Measurements from ENCODE around the gene HS1BP3.

The HS1BP3 gene

DNA sequence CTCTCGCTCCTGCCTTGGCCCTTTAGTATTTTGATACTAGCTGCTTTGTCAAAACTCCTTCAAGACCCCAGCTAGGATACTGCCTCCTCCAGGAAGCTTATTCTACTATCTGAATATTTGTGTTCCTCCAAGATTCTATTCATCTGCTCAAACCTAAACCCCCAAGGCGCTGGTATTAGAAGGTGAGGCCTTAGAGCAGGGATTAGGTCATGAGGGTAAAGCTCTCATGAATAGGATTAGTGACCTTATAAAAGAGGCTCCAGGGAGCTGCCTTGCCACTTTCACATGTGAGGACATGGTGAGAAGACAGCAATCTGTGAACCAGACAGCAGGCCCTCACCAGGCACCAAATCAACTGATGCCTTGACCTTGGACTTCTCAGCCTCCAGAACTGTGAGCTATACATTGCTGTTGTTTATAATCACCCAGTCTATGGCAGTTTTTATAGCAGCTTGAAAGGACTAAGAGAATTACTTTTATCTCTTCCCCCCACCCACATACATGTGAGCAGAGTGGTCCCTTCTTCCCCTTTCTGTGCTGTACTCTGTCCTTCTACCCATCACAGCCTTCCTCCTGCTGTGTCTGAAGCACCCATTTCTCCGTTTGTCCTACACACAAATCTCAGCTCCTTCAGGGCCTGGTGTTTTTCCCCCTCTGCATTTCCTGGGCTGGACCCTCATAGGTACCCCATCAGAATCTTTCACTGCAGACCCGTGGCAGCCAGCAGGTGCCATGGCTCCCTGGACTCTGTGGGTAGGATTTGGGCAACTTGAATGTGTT lies 54.5 kb downstream of the HS1BP3 start:
- DNase-seq = no peak

DNA sequence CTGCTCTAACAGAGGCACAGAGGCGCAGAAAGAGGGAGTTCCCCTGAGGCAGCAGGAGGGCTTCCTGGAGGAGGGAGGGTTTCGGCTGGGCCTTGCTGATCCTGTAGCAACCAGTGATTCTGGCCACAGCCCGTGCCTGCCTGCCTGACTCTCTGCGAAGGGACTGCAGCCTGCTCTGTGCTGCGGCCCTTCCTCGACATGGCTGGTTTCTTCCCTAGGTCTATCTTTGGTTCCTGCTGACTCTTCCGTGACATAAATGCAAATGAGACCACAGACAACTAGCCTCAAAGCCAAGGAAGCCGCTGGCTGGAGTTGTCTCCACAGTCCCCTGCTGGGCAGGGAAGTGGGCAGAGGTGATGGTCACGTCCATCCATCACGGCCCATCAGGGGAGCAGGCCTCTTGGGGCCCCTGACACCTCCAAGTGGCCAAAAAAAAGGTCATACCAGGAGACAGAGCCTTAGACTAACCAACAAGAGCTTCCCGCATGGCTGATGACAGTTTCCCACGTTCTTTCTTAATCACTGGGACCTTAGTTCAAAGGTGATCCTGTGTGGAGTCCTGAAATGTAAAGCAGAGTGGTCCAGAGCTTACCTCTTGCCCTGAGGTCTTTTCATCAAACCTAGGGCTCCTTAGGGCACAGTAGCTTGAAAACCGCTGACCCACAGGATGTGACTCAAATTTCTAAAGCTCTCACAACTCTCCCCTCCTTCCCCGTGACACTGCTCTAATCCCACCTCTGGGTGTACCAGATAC lies 55.3 kb downstream of the HS1BP3 start:
- no peak for DNase-seq

DNA sequence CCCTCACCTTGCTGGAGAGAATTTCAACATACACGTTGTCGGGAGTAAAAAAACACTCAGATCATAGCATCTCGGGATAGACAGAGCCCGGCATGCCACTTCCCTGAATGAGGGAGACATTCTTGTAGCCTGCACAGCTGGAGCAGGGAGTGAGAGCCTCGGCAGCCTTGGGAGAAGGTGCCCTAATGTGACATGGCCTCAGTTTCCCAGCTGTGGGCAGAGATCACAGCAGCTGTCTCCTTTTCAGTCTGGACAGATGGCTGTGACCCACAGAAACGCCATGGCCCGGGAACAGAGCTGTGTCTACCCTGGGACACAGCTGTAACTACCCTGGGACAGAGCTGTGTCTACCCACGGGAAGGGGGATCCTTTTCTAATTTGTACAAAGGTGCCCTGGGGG lies 55.9 kb downstream of the HS1BP3 start:
- no peak for DNase-seq

DNA sequence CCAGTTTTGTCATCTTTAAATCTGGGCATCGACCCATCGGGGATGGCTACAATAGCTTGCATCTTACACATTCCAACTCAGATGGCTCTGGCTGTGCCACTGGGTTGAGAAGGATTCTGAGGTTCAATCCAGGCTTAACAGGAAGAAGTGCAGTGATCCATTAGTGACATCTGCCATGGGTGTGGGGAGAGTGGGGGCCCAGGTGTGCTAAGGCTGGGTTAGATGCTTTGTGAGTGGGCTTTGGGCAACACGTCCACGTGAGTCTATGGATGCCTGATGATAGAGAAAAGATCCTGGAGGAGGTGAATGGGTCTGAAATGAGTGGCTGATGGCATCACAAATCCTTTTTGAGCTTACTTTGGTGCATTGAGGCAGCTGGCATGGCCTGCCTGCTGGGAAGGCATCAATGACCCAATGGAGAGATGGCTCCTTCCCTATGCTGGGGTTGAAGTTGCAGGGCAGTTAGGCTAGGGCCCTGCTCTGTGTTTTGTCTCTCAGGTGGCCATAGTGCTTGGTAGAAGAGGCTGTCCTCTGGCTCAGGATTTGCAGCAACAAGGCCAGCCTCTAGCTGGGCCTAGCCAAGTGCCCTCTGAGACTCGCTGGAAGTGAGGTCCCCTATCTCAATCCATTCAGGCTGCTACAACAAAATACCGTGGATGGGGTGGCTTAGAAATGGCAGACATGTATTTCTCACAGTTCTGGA lies 56.7 kb downstream of the HS1BP3 start:
- no peak for DNase-seq

DNA sequence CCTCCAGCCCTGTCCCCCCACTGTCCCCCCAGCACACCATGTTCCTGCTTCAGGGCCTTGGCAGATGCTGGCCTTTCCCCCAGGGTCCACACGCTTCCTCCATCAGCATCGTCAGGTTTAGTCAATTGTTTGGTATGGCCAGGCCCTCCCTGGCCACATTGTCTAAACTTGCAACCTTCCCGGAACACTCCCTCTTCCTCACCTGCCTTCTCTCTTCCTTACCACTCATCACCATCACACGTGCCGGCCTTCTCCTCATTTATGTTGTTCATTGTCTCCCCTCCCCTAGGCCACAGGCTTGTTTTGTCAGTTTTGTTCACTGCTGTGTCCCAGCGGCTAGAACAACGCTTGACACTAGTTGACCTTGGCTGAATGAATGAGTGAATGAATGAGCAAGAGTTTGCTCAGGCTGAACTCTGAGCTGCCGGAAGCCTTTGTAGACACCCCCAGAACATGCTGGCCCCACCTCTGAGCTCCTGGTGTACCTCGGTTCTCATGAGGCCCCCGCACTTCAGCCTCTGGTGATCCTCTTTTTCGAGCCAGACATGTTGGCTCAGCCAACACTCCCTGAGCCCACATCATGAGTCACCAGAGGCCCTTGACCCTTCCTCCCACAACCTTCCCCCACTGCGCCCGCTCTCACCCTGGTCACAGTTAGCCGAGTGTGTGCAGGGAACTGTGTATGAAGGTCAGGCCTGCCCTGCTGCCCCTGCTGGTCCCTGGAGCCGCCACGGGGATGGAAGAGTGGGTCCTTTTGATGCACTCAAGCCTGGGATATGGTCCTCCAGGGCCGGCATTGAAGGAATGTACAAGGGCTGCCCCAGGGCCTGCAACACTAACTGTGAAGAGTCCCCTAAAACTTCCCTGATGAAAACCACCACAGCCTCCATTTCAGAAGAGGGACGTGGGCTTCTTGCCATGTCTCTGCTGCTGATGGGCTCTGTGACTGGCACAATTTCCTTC lies 57.5 kb downstream of the HS1BP3 start:
- no peak for DNase-seq

DNA sequence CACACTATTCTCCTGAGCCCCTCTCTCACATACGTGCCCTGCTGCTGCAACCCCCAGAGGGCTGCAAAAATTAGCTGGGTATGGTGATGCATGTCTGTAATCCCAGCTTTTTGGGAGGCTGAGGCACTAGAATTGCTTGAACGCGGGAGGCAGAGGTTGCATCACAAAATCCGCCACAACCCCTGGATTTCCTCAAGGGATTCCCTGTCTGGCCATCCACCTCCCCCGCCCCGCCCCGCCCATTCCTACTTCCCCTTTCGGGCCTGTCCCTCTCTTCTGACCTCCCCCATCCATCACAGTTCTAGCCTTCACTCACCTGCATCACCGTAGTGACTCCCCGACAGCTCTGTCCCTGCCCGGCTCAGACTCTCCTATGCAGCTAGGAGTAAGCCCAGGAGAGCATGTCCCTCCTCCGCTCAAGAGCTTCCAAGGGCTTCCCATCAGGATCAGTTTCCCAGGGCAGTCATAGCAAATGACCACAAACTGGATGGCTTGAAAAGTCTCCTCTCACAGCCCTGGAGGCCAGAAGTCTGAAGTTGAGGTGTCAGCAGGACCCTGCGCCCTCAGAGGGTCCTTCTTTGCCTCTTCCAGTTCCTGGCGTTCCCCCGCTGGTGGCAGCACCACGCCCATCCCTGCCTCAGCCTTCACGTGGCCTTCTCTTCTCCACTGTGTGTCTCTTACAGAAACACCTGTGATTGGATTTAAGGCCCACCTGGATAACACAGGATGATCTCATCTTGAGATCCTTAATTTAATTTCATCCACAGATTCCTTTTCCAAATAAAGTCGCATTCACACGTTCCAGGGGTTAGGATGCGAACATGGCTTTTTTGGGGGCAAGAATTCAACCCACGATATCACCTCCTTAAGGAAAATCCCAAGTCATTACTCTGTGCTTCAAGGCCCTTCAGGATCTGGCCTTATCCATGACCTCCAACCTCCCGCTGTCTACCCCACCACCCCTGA lies 58.5 kb downstream of the HS1BP3 start:
- DNase-seq = no peak

DNA sequence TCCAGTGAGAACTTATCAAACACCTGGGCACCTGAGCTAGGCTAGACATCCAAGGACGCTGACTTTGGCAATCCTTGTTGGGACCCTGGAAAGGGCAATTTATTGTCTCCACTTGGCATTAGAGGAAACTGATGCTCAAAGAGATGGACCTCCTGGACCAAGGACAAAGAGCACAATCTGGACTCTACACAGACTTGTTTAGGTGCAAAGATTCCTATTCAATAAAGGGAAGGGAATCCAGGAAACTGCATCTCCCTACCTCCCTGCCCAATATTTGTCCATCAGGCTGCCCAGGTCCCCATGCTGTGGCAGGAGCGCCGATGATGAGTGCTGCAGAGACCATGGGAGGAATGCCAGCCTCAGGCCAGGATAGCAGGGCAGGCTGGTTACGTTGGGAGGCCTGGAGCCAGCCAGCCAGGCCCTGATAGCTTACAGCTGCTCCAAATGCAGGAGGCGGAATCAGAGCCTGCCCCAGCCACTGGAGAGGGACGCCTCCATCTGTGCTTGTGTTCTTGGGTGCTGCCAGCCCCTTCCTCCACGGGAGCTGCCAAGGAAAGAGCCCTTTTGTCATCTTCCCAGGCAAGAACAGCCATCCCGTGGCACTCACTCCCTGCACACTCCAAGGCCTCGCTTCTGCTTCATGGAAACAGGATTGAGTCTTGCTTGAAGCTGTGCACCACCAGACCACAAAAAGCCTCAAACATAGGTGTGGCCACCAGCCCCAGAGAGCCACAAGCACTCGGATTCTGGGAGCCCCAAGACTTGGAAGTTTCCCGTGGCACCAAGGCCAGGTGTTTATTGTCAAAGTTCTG lies 60.0 kb downstream of the HS1BP3 start:
- DNase-seq = no peak

DNA sequence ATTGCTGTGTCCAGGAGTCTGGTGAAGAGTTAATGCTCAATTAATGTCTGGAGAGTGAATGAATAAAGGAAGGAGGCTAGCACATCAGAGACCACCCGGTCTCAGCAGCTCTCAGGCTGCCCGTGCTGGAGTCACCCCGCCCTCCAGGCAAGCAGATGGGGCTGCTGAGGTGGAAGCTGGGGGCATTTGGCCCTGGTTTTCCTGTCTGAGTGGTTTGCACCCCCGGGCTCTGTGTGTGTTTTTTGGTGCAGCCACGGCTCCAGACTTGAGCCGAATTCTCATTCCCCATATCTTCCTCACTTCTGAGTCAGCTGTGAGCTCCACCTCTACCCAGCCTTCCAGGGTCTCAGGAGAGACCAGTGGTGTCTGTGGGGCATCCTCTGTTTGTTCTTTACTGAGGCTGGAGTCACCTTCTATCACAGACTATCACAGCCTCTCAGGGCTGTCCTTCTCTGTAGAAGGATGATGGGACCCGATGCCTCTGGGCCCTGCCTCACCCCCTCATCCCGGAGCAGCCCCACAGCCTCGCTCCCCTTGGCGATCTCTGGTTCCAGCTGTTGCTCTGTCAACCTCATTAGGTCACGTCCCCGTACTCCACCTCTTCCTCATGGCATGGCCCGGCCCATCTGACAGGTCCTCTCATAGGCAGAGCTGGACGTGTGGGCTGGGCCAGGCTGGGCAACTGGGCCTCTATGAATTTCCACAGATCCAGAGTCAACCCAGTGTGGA lies 60.8 kb downstream of the HS1BP3 start:
- DNase-seq = no peak

DNA sequence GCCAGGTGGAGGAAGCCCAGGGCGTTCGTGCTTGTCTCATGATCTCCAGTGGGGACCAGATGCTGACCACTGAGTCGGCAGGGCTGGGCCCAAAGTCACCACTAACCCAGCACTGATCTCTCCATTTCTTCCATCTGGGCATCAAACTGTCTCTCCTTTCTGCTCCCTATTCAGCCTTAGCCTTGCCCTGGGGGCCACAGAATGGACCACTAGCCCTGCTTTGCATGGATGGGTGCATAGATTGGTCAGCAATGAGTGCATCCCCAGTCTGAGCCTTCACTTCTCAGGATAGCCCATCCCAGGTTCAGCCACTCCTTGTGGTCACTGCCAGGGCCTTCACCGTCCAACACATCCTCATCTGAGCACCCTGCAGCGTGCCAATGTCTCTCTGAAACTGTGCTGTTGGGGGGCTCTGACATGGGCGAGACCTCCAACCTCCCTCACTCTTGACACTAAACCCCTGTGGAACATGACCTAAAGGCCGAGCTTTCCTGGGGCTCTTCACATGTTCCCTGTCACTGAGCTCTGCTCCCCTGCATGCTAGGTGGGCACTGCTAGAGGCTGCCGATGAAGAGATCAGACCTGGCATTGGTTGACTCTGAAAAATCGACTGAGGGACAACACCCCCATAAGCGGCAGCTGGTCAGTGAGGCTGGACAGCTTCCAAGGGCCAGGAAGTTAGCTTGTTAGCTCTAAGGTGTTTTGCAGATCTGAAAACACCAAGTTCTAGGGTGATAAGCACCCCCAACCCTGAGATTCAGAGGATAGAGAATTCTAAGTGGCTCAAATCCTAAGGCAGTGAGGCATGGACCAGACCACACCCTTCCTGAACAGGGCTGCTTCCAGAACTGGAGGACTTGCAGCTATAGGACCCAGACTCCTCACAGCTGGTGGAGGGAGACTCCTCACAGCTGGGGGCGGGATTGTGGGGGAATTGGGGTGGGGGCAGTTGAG lies 61.7 kb downstream of the HS1BP3 start:
- DNase-seq = no peak

DNA sequence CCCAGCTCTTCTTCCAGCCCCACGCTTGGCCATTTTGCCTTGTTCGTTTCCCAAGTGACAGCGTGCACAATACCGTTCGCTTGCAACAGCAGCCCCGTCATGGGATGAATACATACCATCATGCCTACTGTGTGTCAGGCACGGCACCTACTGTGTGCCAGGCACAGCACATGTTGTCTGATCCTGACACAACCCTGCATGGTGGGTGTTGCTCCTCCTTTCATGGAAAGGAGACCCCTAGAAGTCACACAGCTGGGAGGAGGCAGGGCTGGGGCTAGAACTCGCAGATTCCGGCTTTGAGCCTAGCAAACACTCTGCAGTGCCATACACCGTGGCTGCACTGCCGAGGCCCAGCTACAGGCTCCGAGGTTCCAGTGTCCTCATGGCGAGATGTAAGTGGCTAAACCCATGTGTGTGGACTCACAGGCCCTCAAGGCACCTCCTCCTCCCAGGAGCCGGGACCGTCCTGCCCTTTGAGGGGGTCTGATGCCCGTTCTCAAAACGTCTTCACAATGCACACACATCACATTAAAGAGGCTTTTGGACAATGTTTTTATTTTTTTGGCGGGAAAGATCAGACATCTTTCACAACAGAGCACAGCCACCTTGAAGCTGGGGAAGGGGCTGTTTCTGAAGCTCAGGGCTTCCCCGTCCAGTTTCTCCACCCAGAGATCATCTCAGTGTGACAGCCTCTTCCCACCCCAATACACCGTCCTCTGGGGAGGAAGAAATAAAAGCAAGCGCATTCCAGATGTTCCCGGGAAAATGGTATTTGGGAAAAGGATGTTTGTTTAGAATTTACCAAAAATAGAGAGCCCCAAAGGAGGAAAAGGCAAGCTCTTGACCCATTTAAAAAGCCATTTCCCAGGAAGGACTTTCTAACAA lies 64.9 kb downstream of the HS1BP3 start:
- no peak for DNase-seq

DNA sequence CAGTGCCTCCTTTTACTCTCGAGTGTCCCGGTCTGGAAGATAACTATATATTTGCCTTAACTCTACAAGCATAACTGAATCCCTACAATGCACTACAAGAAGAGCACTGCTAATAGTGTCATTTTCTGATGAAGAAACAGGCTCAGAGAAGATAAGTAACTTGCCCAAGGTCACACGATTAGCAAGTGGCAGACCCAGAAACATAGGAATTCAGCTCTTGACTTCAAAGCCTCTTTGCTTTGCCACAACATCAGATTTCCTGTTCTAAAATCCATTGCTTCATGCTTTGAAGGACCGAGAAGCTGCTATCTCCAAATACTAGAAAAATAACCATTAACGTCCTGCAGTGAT lies 65.6 kb downstream of the HS1BP3 start:
- no peak for DNase-seq

DNA sequence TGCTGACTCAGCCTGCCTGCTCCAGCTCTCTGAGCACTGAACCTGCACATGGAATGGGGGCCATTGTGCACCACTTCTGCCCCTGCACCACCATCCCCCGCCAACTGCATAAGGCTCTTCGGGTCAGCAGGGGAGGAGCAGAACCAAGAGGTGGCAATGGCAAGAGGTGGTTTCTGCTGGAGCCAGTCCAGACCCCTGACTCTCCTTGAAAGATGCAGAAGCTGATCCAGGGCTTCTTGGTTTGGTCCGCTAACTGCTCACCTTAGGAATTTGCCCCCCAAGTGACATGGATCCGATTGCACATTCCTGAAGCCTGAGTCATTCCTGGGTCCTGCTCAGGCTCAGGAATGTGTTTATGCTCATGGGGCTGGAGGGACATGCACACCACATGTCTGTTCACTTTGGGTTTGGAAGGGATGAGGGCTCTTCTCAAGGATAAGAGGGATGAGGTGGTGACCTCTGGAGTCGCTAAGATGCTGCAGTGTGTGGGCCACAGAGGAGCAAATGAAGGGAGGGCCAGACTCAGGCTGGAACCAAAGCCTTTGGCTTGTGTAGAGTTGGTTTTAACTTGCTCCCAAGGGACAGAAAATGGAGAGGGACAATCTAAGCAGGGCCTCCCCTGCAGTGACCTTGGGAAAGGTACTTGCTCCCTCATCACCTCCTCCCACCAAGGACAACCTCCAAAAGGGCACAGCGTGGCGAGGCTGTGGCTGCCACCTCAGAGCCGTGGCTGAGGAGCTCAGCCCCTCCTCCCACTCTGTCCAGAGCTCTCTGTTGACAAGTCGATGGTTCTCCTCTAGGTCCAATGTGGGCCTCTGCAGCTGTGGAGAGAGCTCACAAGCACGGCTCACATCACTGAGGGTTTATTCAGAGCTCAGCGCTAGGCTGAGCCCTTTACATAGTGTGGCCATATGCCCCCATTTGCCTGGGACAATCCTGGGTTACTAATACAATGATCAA lies 66.2 kb downstream of the HS1BP3 start:
- no peak for DNase-seq

DNA sequence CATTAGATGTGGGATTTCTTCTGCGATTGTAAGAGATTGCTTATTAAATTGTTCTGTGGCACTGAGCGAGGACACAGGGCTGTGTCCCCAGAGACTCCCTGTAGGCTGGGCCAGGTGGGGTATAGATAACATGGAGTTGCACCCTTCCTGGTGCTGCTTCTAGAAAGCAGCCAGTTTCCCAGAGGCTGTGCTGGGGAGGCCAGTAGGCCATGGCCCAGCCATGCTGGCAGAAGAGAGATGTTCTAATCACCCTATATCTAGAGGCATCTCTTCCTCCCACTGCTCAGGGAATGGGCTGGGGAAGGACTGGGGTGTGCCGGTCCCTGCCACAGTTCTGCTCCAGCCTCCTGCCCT lies 66.9 kb downstream of the HS1BP3 start:
- DNase-seq = no peak

DNA sequence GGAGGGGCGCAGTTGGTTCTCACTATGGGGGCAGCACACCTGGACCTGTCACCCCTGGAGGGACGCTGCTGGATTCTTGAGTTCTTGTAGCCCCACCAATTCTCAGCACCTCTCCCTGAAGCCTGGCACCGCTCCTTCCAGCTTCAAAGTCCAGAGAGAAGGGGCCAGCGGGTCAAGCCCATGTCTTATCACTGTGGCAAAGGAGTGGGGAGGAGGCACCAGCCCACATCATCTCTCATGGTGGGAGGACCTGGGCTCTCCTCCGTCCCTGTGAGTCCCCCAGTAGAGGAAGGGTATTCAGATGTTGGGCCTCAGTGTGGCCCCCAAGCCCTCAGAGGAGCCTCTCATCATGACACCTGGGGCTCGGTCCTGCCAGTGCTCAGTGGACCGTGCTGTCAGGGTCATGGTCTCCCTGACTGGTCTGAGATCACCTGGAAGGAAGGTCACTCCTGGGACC lies 67.4 kb downstream of the HS1BP3 start:
- DNase-seq = no peak

DNA sequence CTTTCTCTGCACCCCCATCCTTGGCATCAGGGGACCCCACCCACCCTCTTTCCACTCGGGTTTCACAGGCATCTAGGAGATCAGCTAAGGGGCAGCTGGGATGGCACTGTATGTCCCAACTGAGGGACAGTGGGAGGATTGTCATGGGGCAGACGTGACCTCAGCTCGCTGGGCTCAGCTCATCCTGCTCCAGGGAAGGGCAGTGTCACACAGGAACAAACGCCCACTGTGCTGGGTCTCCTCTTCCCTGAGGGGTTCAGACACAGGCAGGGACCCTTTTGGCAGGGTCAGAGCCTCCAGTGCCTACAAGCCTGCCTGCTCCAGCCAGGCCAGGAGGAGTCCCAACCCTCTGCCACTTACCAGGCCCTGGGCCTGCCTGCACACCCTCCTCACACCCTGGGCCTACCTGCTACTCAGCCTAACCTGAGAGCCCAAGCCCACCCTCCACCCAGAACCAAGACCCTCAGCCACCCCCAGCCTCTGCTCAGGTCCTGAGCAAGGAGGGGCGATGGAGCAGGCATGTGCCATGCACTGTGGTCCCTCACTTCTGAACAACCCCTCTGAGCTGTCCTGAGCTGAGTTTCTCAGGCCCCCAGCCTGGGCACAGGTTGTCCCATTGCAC lies 68.2 kb downstream of the HS1BP3 start:
- no peak for DNase-seq

All from SIG-M5 (cell line).